RWPE2 (cell line): ENCODE results near the gene SIPA1L2.

Experiments used
- ATAC-seq: fragments of 200-7000 bp; cut with Tn5 transposase; 3 replicates; pipeline ENCODE4 v1.9.1; 2021; ENCODE audit warnings: low read depth
- DNase-seq: peaks from one replicate; pipeline ENCODE4 v3.0.0-alpha.2; 2020; ENCODE audit warnings: low spot score
- H3K27ac ChIP-seq: fragments of 450-650 bp; 2 replicates; pipeline ENCODE4 v1.5.1; 2017; ENCODE audit warnings: mild to moderate bottlenecking; ENCODE audit not compliant: poor library complexity, severe bottlenecking
- H3K27me3 ChIP-seq: fragments of 250-450 bp; sonication (Bioruptor Pico); 2 replicates; pipeline ENCODE4 v1.5.1; 2021; ENCODE audit warnings: mild to moderate bottlenecking, moderate library complexity; ENCODE audit not compliant: insufficient read depth, poor library complexity, severe bottlenecking
- H3K36me3 ChIP-seq: fragments of 250-450 bp; sonication (Bioruptor Pico); 2 replicates; pipeline ENCODE4 v1.5.1; 2020; ENCODE audit warnings: low read depth, mild to moderate bottlenecking, moderate library complexity
- H3K4me1 ChIP-seq: fragments of 250-450 bp; sonication (Bioruptor Pico); 2 replicates; pipeline ENCODE4 v1.5.1; 2021; ENCODE audit warnings: mild to moderate bottlenecking, moderate library complexity; ENCODE audit not compliant: insufficient read depth, poor library complexity, severe bottlenecking
- H3K4me3 ChIP-seq: fragments of 250-450 bp; sonication (Bioruptor Pico); 2 replicates; pipeline ENCODE4 v1.5.1; 2021; ENCODE audit warnings: mild to moderate bottlenecking, moderate library complexity; ENCODE audit not compliant: severe bottlenecking
- H3K9me3 ChIP-seq: fragments of 250-450 bp; sonication (Bioruptor Pico); 2 replicates; pipeline ENCODE4 v1.5.1; 2021; ENCODE audit warnings: mild to moderate bottlenecking, moderate library complexity; ENCODE audit not compliant: severe bottlenecking
- TF ChIP-seq, protein P1 (sequence below): fragments of 450-650 bp; IDR thresholded peaks from one replicate; pipeline ENCODE4 v1.5.1; 2017; ENCODE audit warnings: mild to moderate bottlenecking, moderate library complexity; ENCODE audit not compliant: poor library complexity, severe bottlenecking

SIPA1L2 gene

DNA sequence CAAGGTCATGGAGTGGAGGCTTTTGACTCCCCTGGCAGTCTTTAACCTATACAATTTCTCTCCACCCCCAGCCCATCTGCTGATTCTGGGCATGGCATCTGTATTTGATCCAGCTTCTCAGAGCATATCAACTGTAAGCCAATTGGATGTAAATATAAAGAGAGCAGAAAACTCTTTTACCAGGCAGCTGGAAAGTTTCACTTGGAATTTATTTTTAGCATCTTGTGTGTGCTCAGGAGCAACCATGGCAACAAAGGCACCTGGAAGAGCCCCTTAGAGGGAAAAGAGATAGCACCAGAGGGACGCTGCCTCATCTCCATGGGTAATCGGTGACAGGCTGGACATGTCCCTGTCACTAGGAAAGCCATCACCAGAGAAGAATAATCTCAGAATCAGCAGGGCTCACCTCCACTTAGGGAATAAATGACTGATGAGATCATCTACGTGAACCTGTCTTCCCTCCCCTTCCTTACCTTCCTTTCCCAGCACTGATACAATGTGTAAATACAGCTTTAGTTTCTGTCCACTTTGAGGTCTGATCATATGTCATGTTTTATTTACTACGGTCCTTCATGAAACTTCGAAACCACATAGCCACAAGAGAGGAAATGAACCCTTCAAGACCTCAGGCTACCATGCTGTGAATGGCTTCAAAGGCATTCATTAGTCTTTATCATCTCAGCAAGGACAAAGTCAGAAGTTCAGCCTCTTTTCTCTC is 25.3 kb upstream of the SIPA1L2 start:
- Histone ChIP-seq H3K4me1 (no peaks in the 10 kb centered on the region), H3K27me3 (no peaks in the 10 kb centered on the region), H3K9me3 (no peaks in the 10 kb centered on the region), H3K4me3 (no peak overlapping the region), H3K36me3 (no peaks in the 10 kb centered on the region), H3K27ac (no peak overlapping the region)
- DNase-seq: no peak
- no peak for ATAC-seq
- TF ChIP-seq, protein P1, sequence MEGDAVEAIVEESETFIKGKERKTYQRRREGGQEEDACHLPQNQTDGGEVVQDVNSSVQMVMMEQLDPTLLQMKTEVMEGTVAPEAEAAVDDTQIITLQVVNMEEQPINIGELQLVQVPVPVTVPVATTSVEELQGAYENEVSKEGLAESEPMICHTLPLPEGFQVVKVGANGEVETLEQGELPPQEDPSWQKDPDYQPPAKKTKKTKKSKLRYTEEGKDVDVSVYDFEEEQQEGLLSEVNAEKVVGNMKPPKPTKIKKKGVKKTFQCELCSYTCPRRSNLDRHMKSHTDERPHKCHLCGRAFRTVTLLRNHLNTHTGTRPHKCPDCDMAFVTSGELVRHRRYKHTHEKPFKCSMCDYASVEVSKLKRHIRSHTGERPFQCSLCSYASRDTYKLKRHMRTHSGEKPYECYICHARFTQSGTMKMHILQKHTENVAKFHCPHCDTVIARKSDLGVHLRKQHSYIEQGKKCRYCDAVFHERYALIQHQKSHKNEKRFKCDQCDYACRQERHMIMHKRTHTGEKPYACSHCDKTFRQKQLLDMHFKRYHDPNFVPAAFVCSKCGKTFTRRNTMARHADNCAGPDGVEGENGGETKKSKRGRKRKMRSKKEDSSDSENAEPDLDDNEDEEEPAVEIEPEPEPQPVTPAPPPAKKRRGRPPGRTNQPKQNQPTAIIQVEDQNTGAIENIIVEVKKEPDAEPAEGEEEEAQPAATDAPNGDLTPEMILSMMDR: no peak

DNA sequence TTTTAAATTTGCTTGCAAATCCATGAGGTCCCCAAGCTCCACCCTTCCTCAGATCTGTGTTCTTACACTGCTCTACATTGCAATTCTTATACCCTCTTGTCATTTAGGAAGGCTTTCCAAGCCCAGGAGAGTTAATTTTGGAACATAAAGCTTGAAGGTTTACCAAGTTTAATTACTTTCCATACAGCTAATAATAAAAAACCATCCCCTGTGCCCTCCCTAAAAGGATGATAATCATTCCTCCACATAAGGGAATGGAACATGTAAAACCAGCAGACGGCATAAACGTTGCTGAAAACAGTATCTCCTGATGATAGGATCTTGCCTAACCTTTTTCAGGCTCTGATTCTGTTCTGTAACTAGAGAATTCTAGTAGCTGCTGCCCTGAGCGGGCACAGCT is 23.9 kb upstream of the SIPA1L2 start:
- Histone ChIP-seq H3K9me3 (no peaks in the 10 kb centered on the region), H3K27ac (no peak overlapping the region), H3K4me3 (no peak overlapping the region), H3K36me3 (no peaks in the 10 kb centered on the region), H3K27me3 (no peaks in the 10 kb centered on the region), H3K4me1 (no peaks in the 10 kb centered on the region)
- TF ChIP-seq, protein P1: no peak
- no peak for ATAC-seq
- DNase-seq: no peak

DNA sequence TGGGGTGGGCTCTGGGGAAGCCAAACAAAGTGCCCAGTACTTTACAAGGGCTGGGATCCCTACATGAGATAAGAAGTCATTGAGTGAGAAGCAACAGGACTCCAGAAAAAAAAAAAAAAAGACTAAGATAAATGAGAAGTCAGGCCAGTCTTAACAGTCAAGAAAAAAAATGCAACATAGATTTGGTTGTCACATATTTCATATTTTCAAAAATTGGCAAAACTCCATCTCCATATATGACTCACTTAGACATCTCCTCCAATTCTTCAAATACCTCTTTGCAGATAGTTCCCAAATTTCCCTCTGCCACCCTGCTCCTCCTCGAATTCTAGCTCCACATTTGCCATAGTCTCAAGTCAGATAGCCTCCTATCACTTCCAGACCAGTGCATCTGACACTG is 20.9 kb upstream of the SIPA1L2 start:
- Histone ChIP-seq H3K36me3 (no peaks in the 10 kb centered on the region), H3K4me3 (no peak overlapping the region), H3K4me1 (peaks cover 4% of the 10 kb centered on the region), H3K27me3 (no peaks in the 10 kb centered on the region), H3K9me3 (no peaks in the 10 kb centered on the region), H3K27ac (no peak overlapping the region)
- TF ChIP-seq, protein P1: no peak
- ATAC-seq (no peak), DNase-seq (no peak)

DNA sequence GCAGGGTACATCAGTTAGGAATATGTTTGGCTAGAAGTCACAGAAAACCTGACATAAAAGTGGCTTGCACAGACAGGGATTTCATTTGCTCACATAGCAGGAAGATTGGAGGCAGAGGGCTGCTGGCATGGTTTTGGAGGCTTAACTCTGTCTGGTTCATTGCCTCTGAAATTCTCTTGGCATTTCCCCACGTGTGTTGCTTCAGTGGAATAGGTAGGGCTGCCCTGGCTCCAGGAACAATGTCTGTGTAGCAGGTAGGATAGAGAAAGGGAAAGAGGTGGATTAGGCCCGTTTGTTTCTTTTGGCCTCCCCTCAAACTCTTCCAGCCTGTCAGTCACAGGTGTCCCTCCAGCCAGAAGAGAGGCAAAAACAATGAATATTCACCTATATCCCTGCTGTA is 20.5 kb upstream of the SIPA1L2 start:
- Histone ChIP-seq H3K36me3 (no peaks in the 10 kb centered on the region), H3K27ac (no peak overlapping the region), H3K4me1 (peaks cover 4% of the 10 kb centered on the region), H3K27me3 (no peaks in the 10 kb centered on the region), H3K4me3 (no peak overlapping the region), H3K9me3 (no peaks in the 10 kb centered on the region)
- ATAC-seq (no peak), DNase-seq (no peak)
- TF ChIP-seq, protein P1: no peak

DNA sequence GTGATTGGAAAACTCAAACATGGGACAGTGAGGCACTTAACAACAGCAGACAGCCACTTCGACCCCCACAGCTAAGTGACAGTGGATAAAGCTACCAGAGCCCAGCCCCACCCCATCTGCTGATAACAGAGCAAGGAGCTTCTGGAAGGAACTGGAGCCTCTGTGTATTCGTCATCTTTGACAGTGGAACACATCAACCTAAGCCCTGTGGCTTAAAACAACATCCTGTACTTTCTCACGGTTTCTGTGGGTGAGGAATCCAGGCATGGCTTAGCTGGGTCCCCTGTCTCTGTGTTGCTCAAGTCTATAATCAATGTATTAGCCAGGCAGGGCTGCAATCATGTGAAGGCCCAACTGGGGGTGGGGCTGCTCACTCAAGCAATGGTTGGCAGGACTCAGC is 18.4 kb upstream of the SIPA1L2 start:
- Histone ChIP-seq H3K4me1 (peaks cover 4% of the 10 kb centered on the region), H3K9me3 (no peaks in the 10 kb centered on the region), H3K36me3 (no peaks in the 10 kb centered on the region), H3K27ac (no peak overlapping the region), H3K27me3 (no peaks in the 10 kb centered on the region), H3K4me3 (no peak overlapping the region)
- no peak for ATAC-seq
- no peak for DNase-seq
- TF ChIP-seq, protein P1: no peak
